HepG2 (cell line): ENCODE data around the gene TMEM145. TPM values are rescaled to one million over a fixed set of nuclear protein-coding genes. Genes with fewer than 3 reads are reported as not detected.

Source experiments
- ATAC-seq: fragments of 200-7000 bp; cut with Tn5 transposase; 3 replicates; pipeline ENCODE4 v1.9.1; 2020; ENCODE audit warnings: mild to moderate bottlenecking, moderate library complexity
- BruUV-seq: library from RNA; stranded (reverse); fragments of 400-500 nt; replicated peaks from 2 replicates; lab custom pipeline; 2021; lab: Mats Ljungman, UMichigan
- CTCF ChIA-PET: fragments of 300-600 bp; formaldehyde crosslinking; extraction: SDS; loops from one replicate; lab custom pipeline; 2021; ENCODE audit warnings: low total read pairs, inconsistent platforms, low intra/inter-chr PET ratio; lab: Yijun Ruan, JAX
- POLR2A ChIA-PET: fragments of 350-600 bp; sonication (Branson Sonifier 250); formaldehyde crosslinking; loops from one replicate; lab custom pipeline; 2020; ENCODE audit warnings: antibody characterized with exemption, inconsistent platforms; lab: Yijun Ruan, JAX
- DNase-seq: peaks from one replicate; pipeline ENCODE4 v3.0.0-alpha.2; 2015; ENCODE audit warnings: low spot score
- FAIRE-seq: peaks from 3 replicates; lab custom pipeline; 2011; peaks lifted over from hg19 to GRCh38; lab: Jason Lieb, UNC
- H2AFZ ChIP-seq: one replicate; pipeline ENCODE4 v1.6.1; 2011; ENCODE audit warnings: low read length, inconsistent platforms
- H3K27ac ChIP-seq: fragments of 300-600 bp; 3 replicates; pipeline ENCODE4 v1.8.0; 2011; ENCODE audit warnings: mixed run types, mild to moderate bottlenecking, mixed read lengths, low read length, inconsistent platforms; ENCODE audit not compliant: insufficient read depth; ENCODE audit errors: extremely low read length
- H3K27me3 ChIP-seq, 2 experiments: fragments of 200-600 bp in 1 of 2; 2 replicates in 1 of 2; 3 replicates in 1 of 2; pipeline versions ENCODE4 v1.6.0 to v1.8.0; 2011; ENCODE audit warnings: low read length in 2 of 2, mild to moderate bottlenecking in 2 of 2, moderate library complexity in 2 of 2, inconsistent platforms in 1 of 2; ENCODE audit not compliant: insufficient read depth in 2 of 2, control insufficient read depth in 1 of 2
- H3K36me3 ChIP-seq, 2 experiments: fragments of 200-600 bp in 1 of 2; replicated peaks in 1 of 2; 2 replicates in 1 of 2; 3 replicates in 1 of 2; pipeline versions ENCODE4 v1.5.1 to v1.8.0; 2011; ENCODE audit warnings: low read length in 2 of 2, inconsistent platforms in 1 of 2; ENCODE audit not compliant: insufficient read depth in 2 of 2, control insufficient read depth in 1 of 2
- H3K4me1 ChIP-seq: 2 replicates; pipeline ENCODE4 v1.5.1; 2012; ENCODE audit warnings: low read length, inconsistent platforms; ENCODE audit not compliant: insufficient read depth
- H3K4me2 ChIP-seq: 2 replicates; pipeline ENCODE4 v1.6.0; 2011; ENCODE audit warnings: low read depth, low read length, inconsistent platforms
- H3K4me3 ChIP-seq, 3 experiments: fragments of 200-600 bp in 1 of 3; sonication (generic), shearing (Covaris generic) in 1 of 3; replicated peaks in 1 of 3; 2 replicates each; pipeline ENCODE4 v1.5.1; 2011 to 2016; ENCODE audit warnings: low read length in 3 of 3, inconsistent platforms in 2 of 3, low read depth in 2 of 3, mild to moderate bottlenecking in 2 of 3, control low read depth in 1 of 3, mixed read lengths in 1 of 3; ENCODE audit not compliant: insufficient read depth in 1 of 3
- H3K79me2 ChIP-seq: one replicate; pipeline ENCODE4 v1.6.1; 2011; ENCODE audit warnings: low read length, inconsistent platforms; ENCODE audit not compliant: insufficient read depth
- H3K9ac ChIP-seq: 2 replicates; pipeline ENCODE4 v1.6.0; 2011; ENCODE audit warnings: mild to moderate bottlenecking, low read depth, low read length, inconsistent platforms; ENCODE audit not compliant: insufficient read depth
- H3K9me3 ChIP-seq: 2 replicates; pipeline ENCODE4 v1.5.1; 2012; ENCODE audit warnings: mild to moderate bottlenecking, low read length
- H4K20me1 ChIP-seq: 2 replicates; pipeline ENCODE4 v1.6.0; 2011; ENCODE audit warnings: inconsistent platforms, mild to moderate bottlenecking, low read length, moderate library complexity; ENCODE audit not compliant: insufficient read depth
- CENPT ChIP-seq: sonication (generic); formaldehyde crosslinking; IDR thresholded peaks from 2 replicates; pipeline ENCODE4 v1.8.0; 2022; ENCODE audit warnings: low read depth, mild to moderate bottlenecking, moderate library complexity, missing genetic modification reagents
- DNMT1 ChIP-seq: sonication (generic); formaldehyde crosslinking; IDR thresholded peaks from 2 replicates; pipeline ENCODE4 v1.5.1; 2020; ENCODE audit warnings: mild to moderate bottlenecking, missing genetic modification reagents
- HES4 ChIP-seq: sonication (generic); formaldehyde crosslinking; IDR thresholded peaks from 2 replicates; pipeline ENCODE4 v1.9.0; 2021; ENCODE audit warnings: mild to moderate bottlenecking, missing genetic modification reagents, borderline replicate concordance
- MED8 ChIP-seq: sonication (generic); formaldehyde crosslinking; IDR thresholded peaks from 2 replicates; pipeline ENCODE4 v1.8.1; 2023; ENCODE audit warnings: mild to moderate bottlenecking, missing genetic modification reagents; ENCODE audit not compliant: insufficient replicate concordance
- RAD21 ChIP-seq: fragments of 450-650 bp; formaldehyde crosslinking; IDR thresholded peaks from 2 replicates; pipeline ENCODE4 v1.5.0; 2020; ENCODE audit warnings: mild to moderate bottlenecking
- RXRB ChIP-seq: IDR thresholded peaks from 2 replicates; pipeline ENCODE4 v1.6.1; 2016; ENCODE audit warnings: borderline replicate concordance, missing genetic modification reagents, missing compliant biosample characterization
- SIN3B ChIP-seq: fragments of 150-350 bp; IDR thresholded peaks from 2 replicates; pipeline ENCODE4 v1.6.1; 2014; ENCODE audit warnings: low read length
- SYNCRIP ChIP-seq: fragments of 200-400 bp; formaldehyde crosslinking; IDR thresholded peaks from 2 replicates; pipeline ENCODE4 v1.6.1; 2018; ENCODE audit warnings: mild to moderate bottlenecking, low read depth, low read length; ENCODE audit not compliant: insufficient read depth
- TAF15 ChIP-seq: fragments of 200-400 bp; formaldehyde crosslinking; IDR thresholded peaks from one replicate; pipeline ENCODE4 v1.6.1; 2018; ENCODE audit warnings: mild to moderate bottlenecking, low read depth, low read length; ENCODE audit not compliant: poor library complexity, severe bottlenecking
- TP53 ChIP-seq: sonication (generic); formaldehyde crosslinking; conservative IDR thresholded peaks from 2 replicates; pipeline ENCODE4 v1.4.0; 2020; ENCODE audit warnings: missing genetic modification reagents
- ZBTB3 ChIP-seq: sonication (generic); formaldehyde crosslinking; IDR thresholded peaks from 2 replicates; pipeline ENCODE4 v1.4.0; 2020; ENCODE audit warnings: low read depth, mild to moderate bottlenecking, moderate library complexity, missing genetic modification reagents, borderline replicate concordance
- ZKSCAN8 ChIP-seq: IDR thresholded peaks from 2 replicates; pipeline ENCODE4 v1.6.1; 2016; ENCODE audit warnings: borderline replicate concordance, missing genetic modification reagents, missing compliant biosample characterization
- ZNF234 ChIP-seq: sonication (generic); formaldehyde crosslinking; conservative IDR thresholded peaks from 2 replicates; pipeline ENCODE4 v1.5.1; 2020; ENCODE audit warnings: mild to moderate bottlenecking, missing genetic modification reagents
- ZNF746 ChIP-seq: sonication (generic); formaldehyde crosslinking; IDR thresholded peaks from 2 replicates; pipeline ENCODE4 v1.8.0; 2022; ENCODE audit warnings: mild to moderate bottlenecking, missing genetic modification reagents
- WGBS: methylation state at CpG from one replicate; pipeline ENCODE4 v1.1.6; 2017; ENCODE audit warnings: low lambda C conversion rate; 5-methylcytosine and 5-hydroxymethylcytosine counted together
- in situ Hi-C: cut with HindIII; loops from 2 replicates; pipeline ENCODE4 v1.10.0; 2017; ENCODE audit warnings: low pct_unique_long_range_greater_than_20kb; ENCODE audit not compliant: extremely low pct_ligation_motif_present
- intact Hi-C: fragments of 100-400 bp; cut with micrococcal nuclease; formaldehyde crosslinking; loops from one replicate; pipeline ENCODE4 v1.10.0; 2022; ENCODE audit not compliant: unreplicated experiment
- polyA plus RNA-seq, 8 experiments: library from polyadenylated mRNA; depleted of rRNA in 3 of 8; stranded (reverse) in 7 of 8; unstranded in 1 of 8; fragments of >200 nt; fragmentation: Illumina TruSeq in 4 of 8; extraction: Trizol in 4 of 8; gene quantifications; 2 replicates each; pipeline versions ENCODE4 v1.2.1 to v1.2.3, GENCODE V29; 2011 to 2016; ENCODE audit warnings: low read depth in 4 of 8, missing spikeins in 1 of 8, mixed read lengths in 1 of 8; ENCODE audit not compliant: insufficient read depth in 1 of 8
- total RNA-seq, 5 experiments: library from RNA; depleted of rRNA; stranded (reverse); fragments of >200 nt; fragmentation: Illumina TruSeq; extraction: Trizol; gene quantifications; 2 replicates each; pipeline ENCODE4 v1.2.3, GENCODE V29; 2016; ENCODE audit warnings: low read depth in 1 of 5
- TF ChIP-seq, protein P1 (sequence below): sonication (generic); formaldehyde crosslinking; conservative IDR thresholded peaks from 2 replicates; pipeline ENCODE4 v1.4.0; 2020; ENCODE audit warnings: missing genetic modification reagents
- TF ChIP-seq, protein P2 (sequence below): sonication (generic); formaldehyde crosslinking; IDR thresholded peaks from 2 replicates; pipeline ENCODE4 v1.4.0; 2020; ENCODE audit warnings: missing genetic modification reagents, borderline replicate concordance

The TMEM145 gene
- total and polyA plus RNA-seq, 2 of the 13 experiments (the other 11 are each of a cell fraction or from before 2014, with no cell fraction given), result 0.07 to 5.1 TPM

GRCh38 chr19:42287827-42288107 is 25.3 kb upstream of the TMEM145 start:
- H3K36me3 ChIP-seq, result peaks cover 26 to 57% of the 10 kb centered on the region in 2 experiments; a peak in 4 of 5 replicates
- no peak for FAIRE-seq
- peaks cover 26% of the 10 kb centered on the region for H3K4me1 ChIP-seq
- no peak overlapping the region for H3K27ac ChIP-seq
- H4K20me1 ChIP-seq, result peaks cover 11% of the 10 kb centered on the region; the same call in 1 of the 2 replicates
- H3K27me3 ChIP-seq, result no peaks in the 10 kb centered on the region; a peak in 1 of 5 replicates
- intact Hi-C loops, result no loop called here
- POLR2A ChIA-PET, result no interaction called here
- H2AFZ ChIP-seq, result no peak overlapping the region
- CTCF ChIA-PET, result no interaction called here
- TF ChIP-seq, protein P1, sequence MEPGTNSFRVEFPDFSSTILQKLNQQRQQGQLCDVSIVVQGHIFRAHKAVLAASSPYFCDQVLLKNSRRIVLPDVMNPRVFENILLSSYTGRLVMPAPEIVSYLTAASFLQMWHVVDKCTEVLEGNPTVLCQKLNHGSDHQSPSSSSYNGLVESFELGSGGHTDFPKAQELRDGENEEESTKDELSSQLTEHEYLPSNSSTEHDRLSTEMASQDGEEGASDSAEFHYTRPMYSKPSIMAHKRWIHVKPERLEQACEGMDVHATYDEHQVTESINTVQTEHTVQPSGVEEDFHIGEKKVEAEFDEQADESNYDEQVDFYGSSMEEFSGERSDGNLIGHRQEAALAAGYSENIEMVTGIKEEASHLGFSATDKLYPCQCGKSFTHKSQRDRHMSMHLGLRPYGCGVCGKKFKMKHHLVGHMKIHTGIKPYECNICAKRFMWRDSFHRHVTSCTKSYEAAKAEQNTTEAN (CRISPR knock-in tag), result no peak
- TF ChIP-seq SYNCRIP (no peak), DNMT1 (CRISPR knock-in tag) (no peak), CENPT (CRISPR knock-in tag) (no peak), ZKSCAN8 (CRISPR knock-in tag) (no peak), TP53 (CRISPR knock-in tag) (no peak)
- no peaks in the 10 kb centered on the region for H3K9me3 ChIP-seq
- BruUV-seq, result no TSS peak
- DNase-seq, result no peak
- WGBS, result 92% methylated on average over 3 of the region's 10 CpGs
- H3K79me2 ChIP-seq, result peaks cover 25% of the 10 kb centered on the region
- H3K4me3 ChIP-seq, result no peak overlapping the region
- H3K4me2 ChIP-seq, result no peak overlapping the region
- no peak overlapping the region for H3K9ac ChIP-seq
- no peak for ATAC-seq
- in situ Hi-C loops, result loop anchor here (5.0 kb wide), 1 partner anchor 35 kb away; no protein-coding TSS in a partner anchor

DNA sequence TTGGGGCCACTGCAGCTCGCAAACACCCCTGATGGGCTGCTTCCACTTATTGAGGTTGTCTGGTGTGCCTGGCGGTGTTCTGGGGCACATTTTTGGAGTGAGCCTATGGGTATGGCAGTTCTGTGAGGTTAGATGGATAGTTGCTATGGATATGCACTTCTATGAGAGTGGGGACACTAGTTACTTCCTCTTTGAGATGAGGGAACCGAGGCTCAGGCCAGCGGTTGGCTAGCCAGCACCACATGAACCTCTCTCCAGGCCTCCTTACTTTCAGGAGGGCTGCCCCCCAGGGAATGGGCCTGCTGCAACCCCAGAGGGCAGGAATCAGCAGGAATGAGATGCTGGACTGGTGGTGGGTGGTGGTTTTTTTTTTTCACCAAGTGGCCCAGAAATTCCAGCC is 24.7 kb upstream of the TMEM145 start:
- FAIRE-seq, result no peak
- Histone ChIP-seq H3K9me3 (no peaks in the 10 kb centered on the region), H3K27ac (no peak overlapping the region), H4K20me1 (peaks cover 11% of the 10 kb centered on the region; the same call in 1 of the 2 replicates), H3K9ac (no peak overlapping the region), H3K79me2 (peaks cover 19% of the 10 kb centered on the region), H3K4me1 (peaks cover 20% of the 10 kb centered on the region), H3K4me3 (no peak overlapping the region), H3K4me2 (no peak overlapping the region), H2AFZ (no peak overlapping the region), H3K36me3 (peaks cover 31 to 63% of the 10 kb centered on the region in 2 experiments; a peak in 4 of 5 replicates), H3K27me3 (no peaks in the 10 kb centered on the region; a peak in 1 of 5 replicates)
- ChIA-PET POLR2A (no interaction called here), CTCF (no interaction called here)
- BruUV-seq, result no TSS peak
- intact Hi-C loops (no loop called here), in situ Hi-C loops (loop anchor here (5.0 kb wide), 1 partner anchor 36 kb away; no protein-coding TSS in a partner anchor)
- ATAC-seq, result no peak
- no peak for DNase-seq
- 100% methylated on average over 2 of the region's 4 CpGs for WGBS
- TF ChIP-seq TAF15 (no peak), HES4 (CRISPR knock-in tag) (no peak), SIN3B (no peak), MED8 (CRISPR knock-in tag) (no peak), ZBTB3 (no peak), ZNF234 (no peak), ZNF746 (CRISPR knock-in tag) (no peak), RXRB (CRISPR knock-in tag) (no peak), RAD21 (no peak)
- TF ChIP-seq, protein P2, sequence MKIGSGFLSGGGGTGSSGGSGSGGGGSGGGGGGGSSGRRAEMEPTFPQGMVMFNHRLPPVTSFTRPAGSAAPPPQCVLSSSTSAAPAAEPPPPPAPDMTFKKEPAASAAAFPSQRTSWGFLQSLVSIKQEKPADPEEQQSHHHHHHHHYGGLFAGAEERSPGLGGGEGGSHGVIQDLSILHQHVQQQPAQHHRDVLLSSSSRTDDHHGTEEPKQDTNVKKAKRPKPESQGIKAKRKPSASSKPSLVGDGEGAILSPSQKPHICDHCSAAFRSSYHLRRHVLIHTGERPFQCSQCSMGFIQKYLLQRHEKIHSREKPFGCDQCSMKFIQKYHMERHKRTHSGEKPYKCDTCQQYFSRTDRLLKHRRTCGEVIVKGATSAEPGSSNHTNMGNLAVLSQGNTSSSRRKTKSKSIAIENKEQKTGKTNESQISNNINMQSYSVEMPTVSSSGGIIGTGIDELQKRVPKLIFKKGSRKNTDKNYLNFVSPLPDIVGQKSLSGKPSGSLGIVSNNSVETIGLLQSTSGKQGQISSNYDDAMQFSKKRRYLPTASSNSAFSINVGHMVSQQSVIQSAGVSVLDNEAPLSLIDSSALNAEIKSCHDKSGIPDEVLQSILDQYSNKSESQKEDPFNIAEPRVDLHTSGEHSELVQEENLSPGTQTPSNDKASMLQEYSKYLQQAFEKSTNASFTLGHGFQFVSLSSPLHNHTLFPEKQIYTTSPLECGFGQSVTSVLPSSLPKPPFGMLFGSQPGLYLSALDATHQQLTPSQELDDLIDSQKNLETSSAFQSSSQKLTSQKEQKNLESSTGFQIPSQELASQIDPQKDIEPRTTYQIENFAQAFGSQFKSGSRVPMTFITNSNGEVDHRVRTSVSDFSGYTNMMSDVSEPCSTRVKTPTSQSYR, result no peak
